Measurements from ENCODE around the gene PACSIN1.

Gene PACSIN1

GRCh38 chr6:34527751-34528670, 62.1 kb downstream of the PACSIN1 start:
- DNase-seq (ENCODE audit: low read depth) = no peak

- DNase-seq (ENCODE audit: low read depth) = no peak
Observed at GRCh38 chr6:34528996-34529664, 63.3 kb downstream of the PACSIN1 start.

- DNase-seq (ENCODE audit: low read depth) = no peak
Observed at GRCh38 chr6:34529665-34530327, 63.9 kb downstream of the PACSIN1 start.

- DNase-seq (ENCODE audit: low read depth) = no peak
Observed at GRCh38 chr6:34530753-34531365, 65.0 kb downstream of the PACSIN1 start.

GRCh38 chr6:34531580-34532201, 65.8 kb downstream of the PACSIN1 start:
- no peak for DNase-seq (ENCODE audit: low read depth)

- DNase-seq (ENCODE audit: low read depth) = no peak
Observed at GRCh38 chr6:34532230-34532629, 66.4 kb downstream of the PACSIN1 start.

GRCh38 chr6:34534146-34534545, 68.3 kb downstream of the PACSIN1 start:
- no peak for DNase-seq (ENCODE audit: low read depth)

- no peak for DNase-seq (ENCODE audit: low read depth)
Observed at GRCh38 chr6:34534656-34535055, 68.8 kb downstream of the PACSIN1 start.

GRCh38 chr6:34535199-34535598, 69.3 kb downstream of the PACSIN1 start:
- no peak for DNase-seq (ENCODE audit: low read depth)

- no peak for DNase-seq (ENCODE audit: low read depth)
Observed at GRCh38 chr6:34535646-34536045, 69.8 kb downstream of the PACSIN1 start.

GRCh38 chr6:34536251-34536958, 70.5 kb downstream of the PACSIN1 start:
- no peak for DNase-seq (ENCODE audit: low read depth)

- DNase-seq (ENCODE audit: low read depth) = no peak
Observed at GRCh38 chr6:34536959-34537848, 71.3 kb downstream of the PACSIN1 start.

GRCh38 chr6:34537922-34538550, 72.2 kb downstream of the PACSIN1 start:
- DNase-seq (ENCODE audit: low read depth) = no peak

GRCh38 chr6:34538581-34538980, 72.7 kb downstream of the PACSIN1 start:
- DNase-seq (ENCODE audit: low read depth) = no peak

- no peak for DNase-seq (ENCODE audit: low read depth)
Observed at GRCh38 chr6:34539181-34539580, 73.3 kb downstream of the PACSIN1 start.

- DNase-seq (ENCODE audit: low read depth) = no peak
Observed at GRCh38 chr6:34540222-34540621, 74.3 kb downstream of the PACSIN1 start.

GRCh38 chr6:34540841-34541240, 75.0 kb downstream of the PACSIN1 start:
- DNase-seq (ENCODE audit: low read depth) = no peak

GRCh38 chr6:34543421-34543820, 77.5 kb downstream of the PACSIN1 start:
- no peak for DNase-seq (ENCODE audit: low read depth)

GRCh38 chr6:34544052-34544604, 78.3 kb downstream of the PACSIN1 start:
- DNase-seq (ENCODE audit: low read depth) = no peak

Measured in activated T-helper 9 cell treated with anti-CD3 and anti-CD28 coated beads, Interleukin-2, amount 50 U/mL, for 16 hours (primary cell).